Ecto neural progenitor cell (in vitro differentiated cells): ENCODE measurements around the gene CRELD2.
A peak's percentile ranks its signal among the peaks of the same experiment; 100 is the strongest.

Source experiments
- DNase-seq: peaks from one replicate; pipeline ENCODE4 v3.0.0-alpha.2; 2018; ENCODE audit warnings: low spot score

CRELD2 gene

GRCh38 chr22:49958366-49958921, 40.0 kb downstream of the CRELD2 start:
- DNase-seq: no peak

DNA sequence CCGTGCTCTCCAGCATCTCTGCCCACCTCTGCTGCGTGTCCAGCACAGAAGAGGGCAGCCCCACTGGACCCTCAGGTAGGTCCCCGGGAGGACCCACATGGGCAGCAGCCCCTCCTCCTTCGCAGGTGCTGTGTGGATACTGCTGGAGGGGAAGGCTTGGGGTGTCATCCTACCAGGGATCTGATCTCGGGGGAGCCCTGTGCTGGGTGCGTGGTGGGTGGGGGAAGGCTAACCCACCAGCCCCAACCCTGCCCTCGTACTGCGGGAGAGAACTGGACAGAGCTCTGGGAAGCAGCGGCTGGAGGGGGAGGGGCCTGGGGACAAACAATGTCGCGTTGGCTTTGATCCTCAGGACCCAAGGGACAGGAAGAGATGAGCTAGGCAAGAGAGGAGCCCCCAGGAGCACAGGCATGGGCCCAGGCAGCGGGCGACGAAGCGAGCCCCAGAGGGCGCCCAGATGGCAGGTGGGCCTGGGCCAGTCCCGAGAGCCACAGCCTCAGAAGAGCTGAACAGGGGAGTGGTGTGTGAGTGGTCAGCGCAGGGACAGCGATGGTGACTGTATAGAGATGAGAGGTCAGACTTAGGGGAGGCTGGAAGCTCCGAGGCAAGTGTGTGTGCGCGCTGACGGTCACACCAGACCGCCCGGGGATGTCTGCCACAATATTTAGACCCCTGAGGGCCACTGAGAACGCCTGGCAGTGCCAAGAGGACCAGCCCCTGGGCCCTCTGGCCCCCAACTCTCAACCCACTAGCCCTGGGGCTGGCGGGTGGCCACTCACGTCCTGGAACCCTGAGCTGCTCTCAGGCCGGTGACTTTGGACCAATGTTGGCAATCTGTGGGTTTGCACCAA, 40.7 kb downstream of the CRELD2 start:
- no peak for DNase-seq

DNA sequence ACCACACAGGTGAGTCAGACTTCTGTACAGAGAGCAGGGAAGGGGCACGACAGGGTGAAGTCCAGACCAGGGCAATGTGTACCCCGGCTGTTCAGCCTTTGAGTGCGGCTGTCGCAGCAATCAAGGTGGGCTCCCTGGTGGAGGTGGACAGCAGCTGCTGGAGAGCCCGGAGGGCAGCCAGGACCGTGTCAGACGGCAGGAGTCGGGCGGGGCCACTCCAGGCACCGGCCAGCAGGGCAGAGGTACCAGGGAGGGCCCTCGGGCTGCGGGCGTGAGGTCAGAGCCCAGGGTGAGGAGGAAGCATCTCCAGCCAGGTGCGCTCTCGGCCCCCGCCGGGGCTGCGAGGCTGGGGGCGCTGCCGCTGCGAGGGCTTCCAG, 41.3 kb downstream of the CRELD2 start:
- DNase-seq: no peak

DNA sequence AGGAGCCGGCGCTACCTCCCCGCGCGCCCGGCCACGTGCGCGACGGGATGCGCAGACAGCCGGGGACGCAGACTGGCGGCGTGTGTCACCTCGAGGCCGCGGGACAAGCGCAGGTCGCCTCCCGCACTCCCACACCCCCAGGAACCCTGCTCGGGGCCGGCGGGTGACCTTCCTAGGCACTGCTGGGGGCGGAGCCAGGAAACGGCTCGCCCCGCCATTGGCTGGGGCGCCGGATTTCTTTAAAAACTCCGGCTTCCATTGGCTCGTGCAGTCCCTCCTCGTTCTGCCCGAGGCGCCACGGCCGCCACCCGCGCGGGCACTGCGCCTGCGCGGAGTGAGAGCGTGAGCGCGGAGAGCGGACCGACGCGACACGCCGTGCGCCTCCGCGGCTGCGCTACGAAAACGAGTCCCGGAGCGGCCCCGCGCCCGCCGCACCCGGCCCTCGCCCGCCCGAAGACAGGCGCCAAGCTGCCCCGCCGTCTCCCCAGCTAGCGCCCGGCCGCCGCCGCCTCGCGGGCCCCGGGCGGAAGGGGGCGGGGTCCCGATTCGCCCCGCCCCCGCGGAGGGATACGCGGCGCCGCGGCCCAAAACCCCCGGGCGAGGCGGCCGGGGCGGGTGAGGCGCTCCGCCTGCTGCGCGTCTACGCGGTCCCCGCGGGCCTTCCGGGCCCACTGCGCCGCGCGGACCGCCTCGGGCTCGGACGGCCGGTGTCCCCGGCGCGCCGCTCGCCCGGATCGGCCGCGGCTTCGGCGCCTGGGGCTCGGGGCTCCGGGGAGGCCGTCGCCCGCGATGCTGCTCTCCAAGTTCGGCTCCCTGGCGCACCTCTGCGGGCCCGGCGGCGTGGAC, 41.9 kb downstream of the CRELD2 start, which contains the start of gene PIM3:
TSS of gene PIM3 (plus strand) at position 614 of the 846 bp plus-strand sequence. CDS start at position 790, 176 bp downstream.
- DNase-seq: peak; percentile 95

- DNase-seq: no peak
These were observed 42.7 kb downstream of the CRELD2 start for GRCh38 chr22:49961005-49961600.

DNA sequence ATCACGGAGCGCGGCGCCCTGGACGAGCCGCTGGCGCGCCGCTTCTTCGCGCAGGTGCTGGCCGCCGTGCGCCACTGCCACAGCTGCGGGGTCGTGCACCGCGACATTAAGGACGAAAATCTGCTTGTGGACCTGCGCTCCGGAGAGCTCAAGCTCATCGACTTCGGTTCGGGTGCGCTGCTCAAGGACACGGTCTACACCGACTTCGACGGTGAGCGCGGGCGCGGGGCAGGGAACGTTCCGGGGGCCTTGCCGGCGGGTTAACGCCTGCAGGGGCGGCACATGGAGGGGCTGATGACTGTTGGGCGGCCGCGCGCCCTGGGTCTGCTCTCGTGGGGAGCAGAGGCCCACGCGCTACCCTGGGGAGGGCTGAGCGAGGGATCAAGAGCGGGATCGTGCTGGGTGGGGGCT, 43.2 kb downstream of the CRELD2 start:
- DNase-seq: peak; percentile 59

DNA sequence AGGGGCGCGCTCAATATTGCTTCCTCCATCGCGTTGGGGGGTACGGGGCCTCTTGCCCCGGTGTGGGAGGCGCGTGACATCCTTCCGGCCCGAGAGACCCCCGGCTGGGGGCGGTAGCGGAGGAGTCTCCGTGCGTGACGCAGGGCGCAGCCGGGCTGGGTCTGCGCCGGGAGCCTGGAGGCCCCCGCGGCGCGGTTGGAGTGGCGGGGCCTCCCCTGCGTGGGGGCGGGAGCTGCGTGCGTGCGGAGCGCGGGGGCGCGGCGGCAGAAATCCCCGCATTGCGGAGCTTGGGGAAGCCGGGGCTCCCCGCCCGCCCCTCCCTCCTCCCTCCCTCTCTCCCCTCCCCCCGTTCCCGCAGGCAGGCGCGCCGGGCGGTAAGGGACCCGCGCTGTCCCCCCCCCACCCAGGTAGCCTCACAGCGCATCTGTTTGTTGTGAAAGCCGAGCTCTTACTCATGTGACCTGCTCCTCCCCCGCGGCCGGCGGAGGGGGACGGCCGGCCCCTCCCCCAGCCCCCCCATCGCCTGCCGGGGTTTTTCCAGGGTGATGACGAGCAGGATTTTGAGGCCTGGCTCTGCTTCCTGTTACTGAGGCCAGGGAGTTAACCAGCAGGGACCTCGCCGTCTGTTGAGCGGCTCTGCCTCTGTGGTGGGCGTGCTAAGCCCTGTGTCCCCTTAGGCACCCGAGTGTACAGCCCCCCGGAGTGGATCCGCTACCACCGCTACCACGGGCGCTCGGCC, 43.7 kb downstream of the CRELD2 start:
- peak; percentile 86 for DNase-seq

- DNase-seq: peak; percentile 52
These were observed 44.6 kb downstream of the CRELD2 start for GRCh38 chr22:49962751-49963646.

DNA sequence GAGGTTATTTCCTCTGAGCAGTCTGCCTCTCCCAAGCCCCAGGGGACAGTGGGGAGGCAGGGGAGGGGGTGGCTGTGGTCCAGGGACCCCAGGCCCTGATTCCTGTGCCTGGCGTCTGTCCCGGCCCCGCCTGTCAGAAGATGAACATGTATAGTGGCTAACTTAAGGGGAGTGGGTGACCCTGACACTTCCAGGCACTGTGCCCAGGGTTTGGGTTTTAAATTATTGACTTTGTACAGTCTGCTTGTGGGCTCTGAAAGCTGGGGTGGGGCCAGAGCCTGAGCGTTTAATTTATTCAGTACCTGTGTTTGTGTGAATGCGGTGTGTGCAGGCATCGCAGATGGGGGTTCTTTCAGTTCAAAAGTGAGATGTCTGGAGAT, 45.2 kb downstream of the CRELD2 start:
- no peak for DNase-seq

- peak; percentile 46 for DNase-seq
These were observed 46.0 kb downstream of the CRELD2 start for GRCh38 chr22:49964136-49965090.

DNA sequence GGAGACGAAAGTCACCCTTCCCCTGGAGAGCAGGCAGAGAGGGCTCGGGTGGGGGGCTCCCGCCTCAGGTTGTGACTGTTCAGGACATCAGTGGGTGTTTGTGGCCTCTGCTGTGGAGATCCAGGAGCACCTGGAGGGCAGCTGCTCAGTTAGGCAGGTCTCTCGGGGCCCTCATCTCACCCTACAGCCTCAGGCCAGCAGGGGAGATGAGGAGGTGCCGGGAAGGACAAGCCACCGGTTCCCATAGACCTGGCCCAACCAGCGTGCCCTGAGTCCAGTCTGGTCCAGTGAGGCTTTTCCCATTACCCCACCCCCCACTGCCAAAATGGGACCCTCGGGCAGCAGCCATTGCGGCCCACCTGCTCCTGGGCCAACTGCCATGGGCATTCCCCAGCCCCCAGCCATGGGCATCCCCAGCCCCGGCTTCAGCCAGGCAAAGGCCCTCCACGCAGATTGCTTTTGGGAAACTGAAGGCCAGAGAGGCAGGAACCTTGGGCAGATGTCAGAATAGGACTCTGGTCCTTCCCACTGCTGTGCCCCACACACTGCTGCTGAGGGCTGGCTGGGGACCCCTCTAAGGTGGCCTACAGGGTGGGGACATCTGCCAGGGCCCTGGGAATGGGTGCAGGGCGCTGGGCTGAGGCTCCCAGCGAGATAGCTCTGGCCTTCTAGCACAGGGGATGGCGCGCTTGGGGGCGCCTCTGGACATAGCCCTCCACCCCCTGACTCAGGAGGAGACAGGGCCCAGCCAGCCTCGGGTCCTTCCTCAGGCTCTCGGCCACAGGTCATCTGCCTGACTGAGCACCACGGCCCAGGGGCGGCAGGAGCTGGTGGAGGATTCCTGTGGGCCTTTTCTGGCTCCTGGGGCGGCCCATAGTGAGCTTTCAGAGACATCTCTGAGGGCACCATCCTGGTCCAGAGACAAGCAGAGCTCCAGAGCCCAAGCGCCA, 46.9 kb downstream of the CRELD2 start:
- peak; percentile 46 for DNase-seq

GRCh38 chr22:49966041-49966773, 47.8 kb downstream of the CRELD2 start:
- DNase-seq: peak; percentile 44

DNA sequence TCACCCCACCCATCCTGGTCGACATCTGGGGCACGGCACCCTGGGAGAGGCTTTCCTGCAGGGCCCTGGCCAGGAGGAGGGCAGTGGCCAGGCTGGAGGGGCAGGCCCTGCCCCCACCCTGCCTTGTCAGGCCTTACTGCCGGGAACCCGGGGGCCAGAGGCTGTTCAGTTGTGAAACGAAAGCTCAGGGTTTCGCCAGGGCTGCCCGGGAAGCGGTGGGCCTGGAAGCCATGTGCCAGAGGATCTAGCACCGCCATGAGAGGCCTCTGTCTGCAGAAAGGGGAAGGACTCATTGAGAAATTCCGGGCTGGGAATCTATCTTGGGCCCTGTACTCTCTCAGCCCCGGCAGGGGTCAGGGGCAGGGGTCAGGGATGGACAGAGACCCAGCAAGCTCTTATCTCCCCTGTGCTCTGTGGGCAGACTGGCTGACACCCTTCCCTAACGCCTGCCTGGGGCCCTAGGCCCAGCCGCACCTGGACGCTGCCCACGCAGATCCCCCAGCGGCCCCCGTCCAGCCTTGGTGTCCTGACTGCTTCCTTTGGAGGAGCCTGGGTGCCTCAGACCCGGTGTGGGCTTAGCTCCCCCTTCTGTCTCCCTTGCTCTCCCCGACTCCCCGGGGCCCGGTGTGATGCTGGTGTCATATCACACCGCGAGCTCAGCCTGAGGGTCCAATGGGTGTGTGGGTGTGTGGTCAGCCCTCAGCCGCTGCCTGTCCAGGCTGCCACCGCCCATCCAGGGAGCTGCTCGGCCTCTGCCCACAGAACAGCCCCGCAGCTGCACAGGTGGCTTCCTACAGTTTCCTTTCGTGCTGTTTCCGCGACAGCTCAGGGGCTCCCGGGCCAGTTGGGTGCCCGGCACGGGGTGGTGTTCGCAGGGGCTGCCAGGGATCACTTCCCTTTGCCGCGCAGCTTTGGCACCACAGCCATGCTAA, 48.6 kb downstream of the CRELD2 start:
- DNase-seq: peak; percentile 61

DNA sequence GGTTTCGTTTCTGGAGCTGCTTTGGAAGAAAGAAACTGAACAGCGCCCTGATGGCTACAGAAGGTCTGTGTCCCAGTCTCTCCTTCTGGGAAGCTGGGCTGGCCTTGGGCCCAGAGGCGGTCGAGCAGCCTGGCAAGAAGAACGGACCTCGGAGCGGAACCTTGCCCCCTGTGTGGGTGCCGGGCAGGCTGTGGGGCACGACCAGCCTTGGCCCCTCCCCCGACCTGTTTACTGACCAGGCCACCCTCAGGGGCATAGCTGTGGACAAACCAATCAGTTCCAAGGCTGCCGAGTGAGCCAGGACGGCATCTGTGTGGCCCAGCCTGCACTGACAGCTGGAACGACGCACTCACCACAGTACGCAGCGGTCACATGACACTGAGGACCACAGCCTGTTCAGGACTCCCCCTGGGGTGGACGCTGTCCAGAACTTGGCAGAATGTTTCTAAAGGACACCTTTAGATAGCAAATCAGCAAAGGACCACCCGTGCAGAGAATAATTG, 49.3 kb downstream of the CRELD2 start:
- peak; percentile 52 for DNase-seq

- no peak for DNase-seq
These were observed 49.9 kb downstream of the CRELD2 start for GRCh38 chr22:49968313-49968830.
